Aortic smooth muscle cell (primary cell): Measurements from ENCODE around the gene NOD2. TPM values are rescaled to one million over a fixed set of nuclear protein-coding genes. Genes with fewer than 3 reads are reported as not detected.

ENCODE experiments used
- total RNA-seq: library from RNA; depleted of rRNA; stranded (reverse); fragments of >200 nt; gene quantifications from 2 replicates; pipeline ENCODE4 v1.2.3, GENCODE V29; 2014

NOD2 gene
- under 0.01 and 0.06 TPM in 2 replicates for total RNA-seq

GRCh38 chr16:50692999-50693781 is at the start of gene NOD2:
TSS of gene NOD2 (plus strand) at chr16:50693606. CDS start at chr16:50699496, 5,890 bp downstream.

GRCh38 chr16:50681021-50681885 is 12.2 kb upstream of the NOD2 start, which contains the start of gene SNX20:
TSS of gene SNX20 (minus strand) at chr16:50681312. CDS start at chr16:50677526, 3,786 bp downstream.

GRCh38 chr16:50741781-50742575 is 48.6 kb downstream of the NOD2 start, which contains the start of gene CYLD:
TSS of gene CYLD (plus strand) at chr16:50742086. CDS start at chr16:50749699, 7,613 bp downstream.

Other genes starting within 250 kb of the NOD2 start
- gene NKD1, start 145.2 kb upstream of the NOD2 start, total RNA-seq = 0.53 and 0.62 TPM in 2 replicates
- gene SNX20, start 12.3 kb upstream of the NOD2 start, total RNA-seq = not detected in 2 replicates
- gene CYLD, start 48.5 kb downstream of the NOD2 start, total RNA-seq = 60.6 and 62.6 TPM in 2 replicates